WI38 (cell line): Measurements from ENCODE around the gene WDR44.

Source experiments
- H3K4me3 ChIP-seq: 2 replicates; pipeline ENCODE4 v1.5.1; 2011; ENCODE audit warnings: low read depth, mild to moderate bottlenecking, control low read depth, low read length
- CTCF ChIP-seq: IDR thresholded peaks from 2 replicates; pipeline ENCODE4 v1.5.1; 2012; ENCODE audit warnings: low read depth, mild to moderate bottlenecking, control low read depth, low read length

WDR44 gene

GRCh38 chrX:118495958-118496762, 150.3 kb downstream of the WDR44 start:
- no peak for TF ChIP-seq CTCF
- H3K4me3 ChIP-seq: peak overlapping the region; percentile 75

DNA sequence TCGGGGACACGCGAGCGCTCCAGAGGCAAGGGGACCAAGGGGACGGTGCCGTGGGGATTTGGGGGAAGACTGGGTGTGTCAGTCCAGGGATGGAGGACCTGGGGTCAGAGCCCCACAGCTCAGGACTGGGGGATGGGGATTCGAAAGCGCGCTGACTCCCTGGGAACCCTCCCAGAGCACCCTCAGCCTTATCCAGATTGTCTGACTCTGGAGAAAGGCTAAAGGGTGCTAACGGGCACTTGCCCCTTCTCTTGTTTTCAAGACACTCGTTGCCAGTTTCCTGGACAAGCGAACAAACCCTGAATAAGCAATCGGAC, 150.8 kb downstream of the WDR44 start:
- H3K4me3 ChIP-seq: peak overlapping the region; percentile 75
- TF ChIP-seq CTCF: no peak

- no peak for TF ChIP-seq CTCF
- peak overlapping the region; percentile 75 for H3K4me3 ChIP-seq
These were observed 151.4 kb downstream of the WDR44 start for GRCh38 chrX:118497180-118497818.

DNA sequence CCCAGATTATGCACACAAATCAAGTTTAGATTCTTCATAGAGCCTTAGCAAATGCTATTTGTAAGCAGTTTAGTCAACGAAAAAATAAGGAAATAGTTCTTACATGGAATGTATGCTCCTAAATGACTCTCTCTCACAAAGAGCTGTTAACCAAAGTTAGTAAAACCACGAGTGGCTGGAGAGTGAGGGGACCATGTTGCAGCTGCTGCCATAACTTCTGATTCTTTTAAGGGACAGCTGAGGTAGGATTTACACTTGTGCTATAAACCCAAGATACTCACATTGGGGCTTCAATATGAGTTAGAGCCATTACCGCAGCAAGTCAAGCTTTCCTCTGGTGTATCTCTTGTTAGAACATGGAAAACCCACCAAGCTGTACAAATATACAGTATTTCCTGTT, 152.4 kb downstream of the WDR44 start:
- H3K4me3 ChIP-seq: no peak overlapping the region
- TF ChIP-seq CTCF: no peak

- no peak overlapping the region for H3K4me3 ChIP-seq
- TF ChIP-seq CTCF: no peak
These were observed 152.8 kb downstream of the WDR44 start for GRCh38 chrX:118498755-118499154.

GRCh38 chrX:118499295-118499694, 153.4 kb downstream of the WDR44 start:
- TF ChIP-seq CTCF: no peak
- no peak overlapping the region for H3K4me3 ChIP-seq
